PC-9 (cell line): ENCODE data around the gene NEK4. TPM values are rescaled to one million over a fixed set of nuclear protein-coding genes. Genes with fewer than 3 reads are reported as not detected.
"Not testable (repeated sequence)": the region's sequence is repeated elsewhere in the genome, so short reads cannot be mapped to it uniquely, and the experiment has no call there.

ENCODE experiments used
- BruUV-seq: library from RNA; stranded (reverse); fragments of 400-500 nt; replicated peaks from 2 replicates; lab custom pipeline; 2021; lab: Mats Ljungman, UMichigan
- CTCF ChIA-PET: fragments of 300-600 bp; sonication (Branson Sonifier 250); formaldehyde crosslinking; loops from one replicate; lab custom pipeline; 2022; ENCODE audit warnings: antibody characterized with exemption; lab: Charles Lee
- POLR2A ChIA-PET: fragments of 300-600 bp; sonication (Branson Sonifier 250); formaldehyde crosslinking; loops from one replicate; lab custom pipeline; 2022; ENCODE audit warnings: antibody characterized with exemption; ENCODE audit not compliant: unreplicated experiment; lab: Charles Lee
- DNase-seq, 2 experiments: peaks; one replicate each; pipeline versions ENCODE4 v3.0.0 to v3.0.0-alpha.2; 2015 to 2022; ENCODE audit warnings: mixed read lengths in 1 of 2
- H2AFZ ChIP-seq: fragments of 200-600 bp; sonication (generic); 2 replicates; pipeline ENCODE4 v1.8.1; 2017; ENCODE audit warnings: antibody characterized with exemption
- H3F3A ChIP-seq: fragments of 200-600 bp; sonication (generic); 2 replicates; pipeline ENCODE4 v1.8.1; 2017; ENCODE audit warnings: antibody characterized with exemption, mild to moderate bottlenecking, low read depth; ENCODE audit not compliant: insufficient read depth
- H3K27ac ChIP-seq: fragments of 200-600 bp; sonication (generic); 2 replicates; pipeline ENCODE4 v1.6.1; 2016; ENCODE audit warnings: mixed run types
- H3K27me3 ChIP-seq: fragments of 200-600 bp; sonication (generic); 2 replicates; pipeline ENCODE4 v1.6.1; 2016; ENCODE audit warnings: low read depth, mixed run types; ENCODE audit not compliant: insufficient read depth
- H3K36me3 ChIP-seq: fragments of 200-600 bp; sonication (generic); 2 replicates; pipeline ENCODE4 v1.6.1; 2016; ENCODE audit warnings: low read depth, mixed run types
- H3K4me1 ChIP-seq: fragments of 200-600 bp; sonication (generic); replicated peaks from 2 replicates; pipeline ENCODE4 v1.6.1; 2016; ENCODE audit warnings: mixed run types; ENCODE audit not compliant: insufficient read depth
- H3K4me2 ChIP-seq: fragments of 200-600 bp; sonication (generic); 2 replicates; pipeline ENCODE4 v1.6.1; 2017; ENCODE audit warnings: mixed run types
- H3K4me3 ChIP-seq: fragments of 200-600 bp; sonication (generic); 2 replicates; pipeline ENCODE4 v1.6.1; 2016; ENCODE audit warnings: mixed run types
- H3K79me2 ChIP-seq: fragments of 200-600 bp; sonication (generic); 2 replicates; pipeline ENCODE4 v1.6.1; 2017; ENCODE audit warnings: low read depth, mixed run types
- H3K9me2 ChIP-seq: fragments of 200-600 bp; sonication (generic); 2 replicates; pipeline ENCODE4 v1.8.1; 2017; ENCODE audit warnings: mild to moderate bottlenecking; ENCODE audit not compliant: insufficient read depth
- H3K9me3 ChIP-seq: fragments of 200-600 bp; sonication (generic); 2 replicates; pipeline ENCODE4 v1.8.1; 2016; ENCODE audit warnings: low read depth; ENCODE audit not compliant: insufficient read depth
- H4K20me1 ChIP-seq: fragments of 200-600 bp; sonication (generic); 2 replicates; pipeline ENCODE4 v1.8.1; 2017; ENCODE audit not compliant: insufficient read depth
- CTCF ChIP-seq: fragments of 200-600 bp; sonication (generic); conservative IDR thresholded peaks from 2 replicates; pipeline ENCODE4 v1.6.1; 2017; ENCODE audit warnings: mixed run types, antibody characterized with exemption, mild to moderate bottlenecking, moderate library complexity
- EZH2 ChIP-seq: fragments of 200-600 bp; sonication (generic); IDR thresholded peaks from 2 replicates; pipeline ENCODE4 v1.8.0; 2017; ENCODE audit warnings: antibody characterized with exemption, low read depth
- intact Hi-C: fragments of 100-400 bp; cut with micrococcal nuclease; formaldehyde crosslinking; loops from one replicate; pipeline ENCODE4 v1.10.0; 2022; ENCODE audit not compliant: unreplicated experiment
- total RNA-seq: library from RNA; stranded (reverse); gene quantifications from 2 replicates; pipeline ENCODE4 v1.2.3, GENCODE V29; 2021

Gene NEK4
- total RNA-seq, 1 experiment from 2014 or later, result 36.5 TPM

GRCh38 chr3:52733256-52733891, 37.4 kb downstream of the NEK4 start:
- no peak overlapping the region for H2AFZ ChIP-seq
- no peaks in the 10 kb centered on the region for H4K20me1 ChIP-seq
- H3K36me3 ChIP-seq, result peaks cover 30% of the 10 kb centered on the region
- peaks cover 10% of the 10 kb centered on the region for H3K9me3 ChIP-seq
- DNase-seq, result no peak
- TF ChIP-seq CTCF, result no peak
- TF ChIP-seq EZH2, result no peak
- no peaks in the 10 kb centered on the region for H3K79me2 ChIP-seq
- no peaks in the 10 kb centered on the region for H3K27me3 ChIP-seq
- H3F3A ChIP-seq, result no peaks in the 10 kb centered on the region
- no peak overlapping the region for H3K4me2 ChIP-seq
- no TSS peak for BruUV-seq
- no peak overlapping the region for H3K4me3 ChIP-seq
- no peak overlapping the region for H3K27ac ChIP-seq
- no peaks in the 10 kb centered on the region for H3K4me1 ChIP-seq
- POLR2A ChIA-PET, result no interaction called here
- intact Hi-C loops, result no loop called here
- H3K9me2 ChIP-seq, result no peaks in the 10 kb centered on the region
- CTCF ChIA-PET, result no interaction called here

GRCh38 chr3:52731590-52731989, 39.1 kb downstream of the NEK4 start:
- Histone ChIP-seq H3K36me3 (peaks cover 39% of the 10 kb centered on the region), H3K27ac (no peak overlapping the region), H3K4me2 (no peak overlapping the region), H3K4me3 (no peak overlapping the region), H2AFZ (no peak overlapping the region), H4K20me1 (no peaks in the 10 kb centered on the region), H3K9me3 (peaks cover 21% of the 10 kb centered on the region), H3K27me3 (no peaks in the 10 kb centered on the region), H3K9me2 (no peaks in the 10 kb centered on the region), H3F3A (no peaks in the 10 kb centered on the region), H3K4me1 (no peaks in the 10 kb centered on the region), H3K79me2 (no peaks in the 10 kb centered on the region)
- POLR2A ChIA-PET, result no interaction called here
- no peak for TF ChIP-seq CTCF
- TF ChIP-seq EZH2, result no peak
- CTCF ChIA-PET, result no interaction called here
- BruUV-seq, result no TSS peak
- no peak for DNase-seq
- intact Hi-C loops, result no loop called here

GRCh38 chr3:52730681-52731080, 40.1 kb downstream of the NEK4 start:
- H3K36me3 ChIP-seq, result peaks cover 37% of the 10 kb centered on the region
- POLR2A ChIA-PET, result no interaction called here
- H3K79me2 ChIP-seq, result no peaks in the 10 kb centered on the region
- TF ChIP-seq CTCF (no peak), EZH2 (no peak)
- H3K4me2 ChIP-seq, result no peak overlapping the region
- no peaks in the 10 kb centered on the region for H3K4me1 ChIP-seq
- no peak overlapping the region for H3K27ac ChIP-seq
- CTCF ChIA-PET, result no interaction called here
- BruUV-seq, result no TSS peak
- H4K20me1 ChIP-seq, result no peaks in the 10 kb centered on the region
- no peak for DNase-seq
- intact Hi-C loops, result no loop called here
- no peak overlapping the region for H2AFZ ChIP-seq
- no peak overlapping the region for H3K4me3 ChIP-seq
- no peaks in the 10 kb centered on the region for H3K9me2 ChIP-seq
- no peaks in the 10 kb centered on the region for H3F3A ChIP-seq
- H3K27me3 ChIP-seq, result no peaks in the 10 kb centered on the region
- H3K9me3 ChIP-seq, result peaks cover 21% of the 10 kb centered on the region

GRCh38 chr3:52728753-52729152, 42.0 kb downstream of the NEK4 start:
- POLR2A ChIA-PET, H3K4me3 ChIP-seq, H3K9me2 ChIP-seq, BruUV-seq, H3K27ac ChIP-seq, H3K4me2 ChIP-seq, H3K27me3 ChIP-seq, CTCF ChIA-PET, H3K79me2 ChIP-seq, DNase-seq, H3F3A ChIP-seq, intact Hi-C loops, H4K20me1 ChIP-seq, H2AFZ ChIP-seq, H3K4me1 ChIP-seq: not testable (repeated sequence)
- Histone ChIP-seq H3K36me3 (peaks cover 26% of the 10 kb centered on the region; the same call in 1 of the 2 replicates), H3K9me3 (peaks cover 21% of the 10 kb centered on the region)
